HTR-8/SVneo (cell line): ENCODE results near the gene SERHL2.
A peak's percentile ranks its signal among the peaks of the same experiment; 100 is the strongest.
"Not testable (repeated sequence)": the region's sequence is repeated elsewhere in the genome, so short reads cannot be mapped to it uniquely, and the experiment has no call there.

ENCODE experiments used
- DNase-seq: peaks from one replicate; pipeline ENCODE4 v3.0.0; 2011; ENCODE audit warnings: low spot score, mixed read lengths; ENCODE audit not compliant: insufficient read length
- FAIRE-seq: peaks from 2 replicates; lab custom pipeline; 2011; peaks lifted over from hg19 to GRCh38; lab: Jason Lieb, UNC

The SERHL2 gene

GRCh38 chr22:42596863-42597530, 43.2 kb downstream of the SERHL2 start:
- FAIRE-seq, result no peak
- no peak for DNase-seq

DNA sequence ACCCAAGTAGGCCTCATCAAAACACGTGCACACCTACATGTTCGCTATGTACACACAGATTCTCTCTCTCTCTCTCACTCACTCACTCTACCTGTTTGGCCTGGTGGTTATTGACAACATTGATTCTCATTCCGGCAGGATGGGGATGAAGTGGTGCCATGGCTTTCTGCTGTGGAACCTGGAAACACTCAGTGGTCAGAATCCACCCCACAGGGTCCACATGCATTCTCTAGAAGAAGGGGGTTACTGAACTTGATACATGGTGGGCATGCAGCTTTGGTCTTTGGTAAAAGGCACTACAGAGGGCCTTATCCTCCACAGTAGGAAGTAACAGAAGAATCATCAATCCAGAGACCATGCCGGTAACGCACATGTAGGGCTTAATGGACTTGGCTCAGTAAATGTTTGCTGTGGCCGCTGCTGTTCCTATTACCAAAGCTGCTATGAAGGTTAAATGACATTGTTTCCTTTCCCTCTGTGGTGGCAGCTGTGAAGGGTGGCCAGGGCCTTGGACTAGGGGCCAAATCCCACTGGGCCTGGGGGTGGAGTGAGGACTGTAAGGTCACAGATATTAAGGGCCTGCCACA, 48.2 kb downstream of the SERHL2 start:
- DNase-seq (no peak), FAIRE-seq (no peak)

GRCh38 chr22:42602470-42602869, 48.7 kb downstream of the SERHL2 start:
- DNase-seq (no peak), FAIRE-seq (no peak)

DNA sequence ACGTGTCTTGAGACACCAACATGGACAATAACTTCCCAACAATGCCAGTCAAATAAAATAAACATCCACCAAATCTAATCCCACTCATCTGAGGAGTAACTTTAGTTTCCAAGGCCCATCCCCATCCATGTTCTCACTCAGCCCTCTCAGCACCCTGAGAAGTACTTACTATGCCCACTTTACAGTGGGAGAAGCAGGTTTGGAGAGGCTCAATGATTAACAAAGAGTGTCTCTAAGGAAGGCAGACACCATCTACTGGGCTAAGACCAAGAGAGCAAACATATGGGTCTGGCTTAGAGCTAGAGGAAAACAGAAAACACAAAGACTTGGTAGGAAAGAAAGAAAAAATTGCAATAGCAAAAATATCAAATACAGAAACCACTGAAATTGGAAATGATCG, 49.7 kb downstream of the SERHL2 start:
- DNase-seq, result no peak
- FAIRE-seq, result no peak

- no peak for DNase-seq
- no peak for FAIRE-seq
These were observed 50.6 kb downstream of the SERHL2 start for GRCh38 chr22:42604403-42604802.

DNA sequence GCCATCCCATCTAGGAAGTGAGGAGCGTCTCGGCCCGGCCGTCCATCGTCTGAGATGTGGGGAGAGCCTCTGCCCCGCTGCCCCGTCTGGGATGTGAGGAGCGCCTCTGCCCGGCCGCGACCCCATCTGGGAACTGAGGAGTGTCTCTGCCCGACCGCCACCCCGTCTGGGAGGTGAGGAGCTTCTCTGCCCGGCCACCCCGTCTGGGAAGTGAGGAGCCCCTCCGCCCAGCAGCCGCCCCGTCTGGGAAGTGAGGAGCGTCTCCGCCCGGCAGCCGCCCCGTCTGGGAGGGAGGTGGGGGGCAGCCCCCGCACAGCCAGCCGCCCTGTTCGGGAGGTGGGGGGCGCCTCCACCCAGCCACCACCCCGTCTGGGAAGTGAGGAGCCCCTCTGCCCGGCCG, 53.9 kb downstream of the SERHL2 start:
- DNase-seq, result not testable (repeated sequence)

DNA sequence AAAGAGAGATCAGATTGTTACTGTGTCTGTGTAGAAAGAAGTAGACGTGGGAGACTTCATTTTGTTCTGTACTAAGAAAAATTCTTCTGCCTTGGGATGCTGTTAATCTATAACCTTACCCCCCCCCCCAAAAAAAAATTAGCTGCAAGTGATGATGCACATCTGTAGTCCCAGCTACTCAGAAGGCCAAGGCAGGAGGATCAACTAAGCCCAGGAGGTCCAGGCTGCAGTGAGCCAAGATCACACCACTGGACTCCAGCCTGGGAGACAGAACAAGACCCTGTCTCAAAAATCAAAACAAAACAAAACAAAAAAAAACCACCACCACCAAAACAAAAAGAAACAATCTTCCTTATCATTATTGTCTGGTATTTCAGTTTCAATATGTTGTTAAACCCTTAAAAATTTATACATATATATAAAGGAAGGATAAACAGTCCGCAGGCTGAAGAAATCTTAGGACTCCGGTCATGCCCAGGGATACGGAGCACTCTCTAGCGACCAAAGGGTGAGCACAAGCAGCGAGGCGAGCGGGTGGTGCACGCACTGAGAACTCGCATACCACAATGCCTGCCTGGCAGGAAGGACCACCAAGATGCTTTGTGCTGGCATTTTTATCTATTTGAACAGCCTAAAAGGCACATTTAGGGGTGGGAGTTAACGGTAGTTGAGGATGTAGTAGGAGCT, 54.5 kb downstream of the SERHL2 start:
- no peak for DNase-seq
- no peak for FAIRE-seq

More for the DNA sequence above, 53.9 kb downstream of the SERHL2 start:
- not testable (repeated sequence) for FAIRE-seq

DNA sequence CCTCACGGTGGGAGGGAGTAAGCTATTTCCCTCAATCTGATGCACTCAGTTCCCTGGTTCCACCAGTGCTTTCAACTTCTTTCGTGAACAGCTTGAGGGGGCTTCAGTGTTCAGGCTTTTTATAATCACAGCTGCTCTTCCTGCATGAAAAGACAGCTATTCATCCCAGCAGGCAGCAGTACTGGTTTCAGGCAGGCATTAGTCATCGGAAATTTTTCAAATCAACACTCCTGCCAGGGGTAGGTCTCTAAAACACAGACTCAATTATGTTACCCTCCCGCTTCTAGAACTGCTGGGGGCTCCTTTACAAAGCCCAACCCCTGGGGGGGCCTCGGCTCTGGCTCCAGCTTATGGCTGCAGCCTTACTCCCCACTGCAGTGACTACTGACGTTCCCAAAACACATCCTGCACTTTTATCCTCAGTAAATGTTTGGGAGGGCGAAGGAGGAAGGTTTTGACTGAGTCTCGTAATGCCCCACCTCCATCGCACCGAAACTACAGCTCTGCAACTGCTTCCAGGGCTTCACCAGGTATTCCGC, 55.1 kb downstream of the SERHL2 start:
- no peak for FAIRE-seq

DNA sequence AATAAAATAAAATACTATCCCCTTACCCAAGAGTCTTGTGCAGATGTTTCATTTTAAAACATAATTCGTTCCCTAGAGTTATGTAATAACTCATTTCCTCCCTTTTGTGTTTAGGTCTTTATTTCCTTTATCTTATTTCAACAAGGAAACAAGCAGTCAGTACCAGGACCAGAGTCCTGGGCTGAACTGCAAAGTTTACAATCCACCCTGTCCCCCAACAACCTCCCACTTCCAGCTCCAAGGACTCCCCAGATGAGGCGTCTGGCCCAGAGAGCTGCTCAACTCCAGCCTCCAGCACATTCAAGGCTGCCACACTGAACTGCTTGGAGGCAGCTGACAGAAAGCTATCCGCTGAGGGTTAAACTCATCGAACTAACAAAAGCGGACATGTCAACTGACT, 56.4 kb downstream of the SERHL2 start:
- DNase-seq (no peak), FAIRE-seq (no peak)

More for the DNA sequence above, 55.1 kb downstream of the SERHL2 start:
- peak; percentile 42 for DNase-seq

DNA sequence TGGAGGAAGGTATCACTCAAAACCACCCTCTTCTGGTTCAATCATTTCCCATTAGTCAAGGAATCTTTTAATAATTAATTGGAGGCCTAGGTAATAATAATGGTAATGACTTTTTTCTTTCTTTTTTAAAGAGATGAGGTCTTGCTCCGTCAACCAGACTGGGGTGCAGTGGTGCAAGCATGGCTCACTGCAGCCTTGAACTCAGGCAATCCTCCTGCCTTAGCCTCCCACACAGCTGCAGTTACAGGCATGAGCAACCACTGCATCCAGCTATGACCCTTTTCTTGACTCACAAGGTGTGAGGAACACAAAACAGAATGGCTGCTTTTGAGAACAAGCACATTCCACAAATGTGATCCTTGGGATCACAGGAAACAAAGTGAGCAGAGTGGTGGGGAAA, 57.3 kb downstream of the SERHL2 start:
- no peak for DNase-seq
- no peak for FAIRE-seq

GRCh38 chr22:42612336-42612735, 58.6 kb downstream of the SERHL2 start:
- no peak for DNase-seq
- FAIRE-seq, result no peak

DNA sequence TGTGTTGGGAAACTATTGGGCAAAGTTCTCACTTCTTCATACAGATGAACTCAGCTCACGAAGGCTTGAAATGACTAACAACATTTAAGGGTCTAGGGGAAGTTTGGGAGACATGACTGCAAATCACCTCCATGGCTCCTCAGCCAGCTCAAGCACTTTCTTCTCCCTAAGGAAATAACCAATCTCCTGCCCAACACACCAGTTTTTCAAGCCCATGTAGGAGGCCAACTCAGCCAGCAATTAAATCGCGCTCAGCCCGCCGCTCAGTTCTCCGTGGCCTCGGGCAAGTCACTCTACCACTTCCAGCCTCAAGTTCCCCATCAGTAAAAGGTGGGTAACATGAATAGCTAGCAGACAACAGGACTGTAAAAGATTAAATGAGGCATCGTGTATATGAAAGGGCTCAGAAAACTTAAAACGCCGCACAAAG, 60.1 kb downstream of the SERHL2 start:
- FAIRE-seq (no peak), DNase-seq (no peak)

DNA sequence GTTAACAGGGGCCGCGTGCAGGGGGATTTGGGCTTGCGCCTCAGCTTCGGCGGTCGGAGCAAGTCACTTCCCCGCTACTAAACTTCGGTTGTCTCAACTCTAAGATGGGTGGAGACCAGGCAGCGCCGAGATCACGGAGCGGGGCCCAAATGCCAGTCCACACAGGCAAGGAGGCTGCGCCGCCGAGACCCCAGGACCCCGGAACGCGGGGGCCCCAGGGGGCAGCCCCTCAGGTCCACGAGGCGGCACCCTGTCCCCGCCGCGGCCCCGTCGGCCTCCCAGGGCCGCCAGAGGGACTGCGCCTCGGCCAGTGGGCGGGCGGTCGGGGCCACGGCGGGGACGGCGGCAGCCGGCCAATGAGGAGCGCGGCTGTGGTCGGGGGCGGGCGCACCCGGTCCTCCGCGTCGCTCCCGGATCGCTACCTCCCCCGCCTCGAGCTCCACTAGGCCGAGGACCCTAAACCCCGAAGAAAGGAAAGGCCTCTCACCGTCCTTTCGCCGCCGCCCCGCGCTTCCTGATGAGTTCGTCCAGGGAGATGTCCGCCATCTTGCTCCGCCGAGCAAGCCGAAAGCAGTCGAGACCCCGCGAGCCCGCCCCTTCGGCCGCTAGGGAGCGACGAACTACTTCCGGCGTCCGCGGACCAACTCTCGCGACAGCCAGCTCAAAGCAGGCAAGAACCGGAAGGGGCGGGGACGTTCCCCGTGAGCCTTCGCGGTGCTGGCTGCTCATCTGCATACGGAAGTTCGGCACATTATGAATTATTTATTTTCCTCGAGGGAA, 60.7 kb downstream of the SERHL2 start, which contains the start of gene POLDIP3:
Gene POLDIP3 (minus strand): TSS at position 572 of the 780 bp plus-strand sequence. CDS start 26 bp downstream, at position 546.
- peak; percentile 96 for DNase-seq
- peak; percentile 80 for FAIRE-seq

GRCh38 chr22:42615092-42615859, 61.5 kb downstream of the SERHL2 start:
- DNase-seq, result peak; percentile 81
- peak; percentile 86 for FAIRE-seq

DNA sequence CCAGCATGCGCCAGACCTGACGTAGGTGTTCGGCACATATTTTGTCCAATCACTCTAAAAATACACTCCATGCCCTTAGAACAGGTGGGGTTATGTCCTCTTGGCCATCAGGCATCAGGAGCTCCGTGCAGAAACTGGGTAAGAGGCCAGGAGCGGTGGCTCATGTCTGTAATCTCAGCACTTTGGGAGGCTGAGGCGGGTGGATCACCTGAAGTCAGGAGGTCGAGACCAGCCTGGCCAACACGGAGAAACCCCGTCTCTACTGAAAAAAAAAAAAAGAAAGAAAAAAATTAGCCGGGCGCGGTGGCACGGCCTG, 62.1 kb downstream of the SERHL2 start:
- DNase-seq, FAIRE-seq: not testable (repeated sequence)

DNA sequence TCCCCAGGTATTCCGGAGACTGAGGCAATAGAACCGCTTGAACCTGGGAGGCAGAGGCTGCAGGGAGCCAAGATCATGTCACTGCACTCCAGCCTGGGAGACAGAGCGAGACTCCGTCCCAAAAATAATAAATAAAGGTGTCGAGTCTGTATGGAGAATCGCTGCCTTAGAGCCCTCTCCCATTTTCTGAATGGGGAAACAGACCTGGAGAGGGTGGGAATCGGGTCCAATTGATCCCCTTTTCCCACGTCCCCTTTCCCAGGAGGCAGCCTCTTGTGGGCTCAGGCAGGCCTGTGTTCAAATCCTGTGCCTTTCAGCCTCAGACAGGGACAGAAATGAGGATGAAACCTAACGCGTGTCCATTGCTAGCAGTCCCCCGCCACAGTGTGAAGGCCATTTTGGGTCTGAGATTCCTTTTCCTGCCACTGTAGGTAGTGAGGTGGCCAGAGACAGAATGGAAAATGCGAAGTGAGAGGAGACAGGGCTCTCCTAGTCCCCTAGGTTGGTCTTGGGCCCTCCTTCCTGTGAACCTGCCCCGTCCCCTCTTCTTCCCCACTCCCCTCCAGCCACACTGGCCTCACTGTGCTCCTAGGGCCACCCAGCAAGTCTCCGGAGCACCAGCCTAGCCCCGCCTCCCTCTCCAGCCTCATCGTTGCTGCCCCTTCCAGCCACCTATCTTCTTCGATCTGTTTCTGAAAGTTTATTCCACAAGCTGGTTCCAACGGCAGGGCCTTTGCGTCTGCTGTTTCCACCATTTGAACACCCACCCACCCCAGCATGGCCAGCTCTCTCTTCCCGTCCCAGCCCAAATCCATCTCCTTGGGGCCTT, 63.6 kb downstream of the SERHL2 start:
- FAIRE-seq, result no peak

GRCh38 chr22:42619261-42620063, 65.7 kb downstream of the SERHL2 start:
- no peak for DNase-seq
- FAIRE-seq, result no peak

More for the DNA sequence above, 63.6 kb downstream of the SERHL2 start:
- DNase-seq, result no peak

GRCh38 chr22:42620084-42620483, 66.3 kb downstream of the SERHL2 start:
- FAIRE-seq, result no peak

More at GRCh38 chr22:42620084-42620483, 66.3 kb downstream of the SERHL2 start:
- DNase-seq, result no peak
